ENCODE data around the gene PHYKPL. TPM values are rescaled to one million over a fixed set of nuclear protein-coding genes. Genes with fewer than 3 reads are reported as not detected.

Gene PHYKPL
- total RNA-seq, 1 experiment from 2014 or later = 48.8 TPM

GRCh38 chr5:178247481-178248456, 15.2 kb upstream of the PHYKPL start:
- H3K79me2 ChIP-seq (ENCODE audit: insufficient read depth, low read length) = no peaks in the 10 kb centered on the region
- H3K9ac ChIP-seq (ENCODE audit: extremely low read depth, insufficient read length, low read length) = no peak overlapping the region
- H3K9me3 ChIP-seq (ENCODE audit: control insufficient read depth, low read depth, low read length) = no peaks in the 10 kb centered on the region
- no peak overlapping the region for H2BK12ac ChIP-seq (ENCODE audit: insufficient read length, low read depth, low read length)
- peaks cover 3% of the 10 kb centered on the region in 2 experiments for H3K4me1 Mint-ChIP-seq
- no peak overlapping the region for H2AFZ ChIP-seq (ENCODE audit: low read length)
- H3K27ac ChIP-seq (ENCODE audit: insufficient read length, low read depth, low read length) = no peak overlapping the region
- no peak for DNase-seq
- no peak overlapping the region for H2BK120ac ChIP-seq (ENCODE audit: low read depth, low read length, poor library complexity, severe bottlenecking)
- no CpG with 5 or more reads among the region's 24 CpGs for WGBS (ENCODE audit: extremely low coverage, insufficient read length, low lambda C conversion rate)
- H3K4me3 Mint-ChIP-seq = no peak overlapping the region
- H3K14ac ChIP-seq (ENCODE audit: insufficient read depth, low read length) = no peak overlapping the region
- no peak overlapping the region for H3K4ac ChIP-seq (ENCODE audit: low read depth, low read length)
- no peak overlapping the region for H2AK5ac ChIP-seq (ENCODE audit: insufficient read length, low read length)
- H2BK15ac ChIP-seq (ENCODE audit: low read depth, low read length) = no peak overlapping the region
- H3K4me2 ChIP-seq (ENCODE audit: insufficient read depth, insufficient read length, low read length) = no peak overlapping the region
- H3K36me3 Mint-ChIP-seq (ENCODE audit: insufficient read depth in 1 of 3, low read depth in 3 of 3) = no peaks in the 10 kb centered on the region
- H3K27me3 ChIP-seq (ENCODE audit: insufficient read depth, low read length) = no peaks in the 10 kb centered on the region
- no peak overlapping the region for H3K18ac ChIP-seq (ENCODE audit: insufficient read length, low read depth, low read length)
- H3K79me1 ChIP-seq (ENCODE audit: insufficient read depth, low read depth, low read length, poor library complexity, severe bottlenecking) = no peaks in the 10 kb centered on the region
- H4K5ac ChIP-seq (ENCODE audit: insufficient read length, low read depth, low read length) = no peak overlapping the region
- H2BK5ac ChIP-seq (ENCODE audit: insufficient read length, low read length) = no peak overlapping the region
- H4K20me1 ChIP-seq (ENCODE audit: control insufficient read depth, insufficient read depth, insufficient read length) = no peaks in the 10 kb centered on the region
- no peaks in the 10 kb centered on the region for H3K23me2 ChIP-seq (ENCODE audit: insufficient read length, low read depth, low read length, poor library complexity, severe bottlenecking)
- no peak overlapping the region for H4K91ac ChIP-seq (ENCODE audit: insufficient read length, low read depth, low read length)
- H4K8ac ChIP-seq (replicated peaks; ENCODE audit: insufficient read length, low read depth, low read length) = no peak overlapping the region
- H3K27me3 Mint-ChIP-seq (ENCODE audit: low read depth) = peaks cover 15% of the 10 kb centered on the region
- H3K23ac ChIP-seq (ENCODE audit: insufficient read length, low read depth, low read length) = no peak overlapping the region
- no peak overlapping the region for H3K27ac Mint-ChIP-seq
- no peaks in the 10 kb centered on the region for H3K9me3 Mint-ChIP-seq
- no peaks in the 10 kb centered on the region for H3K4me1 ChIP-seq (ENCODE audit: insufficient read depth, low read length)
- no peak overlapping the region for H2BK20ac ChIP-seq (ENCODE audit: low read depth, low read length, poor library complexity, severe bottlenecking)
- TF ChIP-seq CTCF (conservative IDR thresholded peaks at IDR 0.05) = no peak; the same call in 2 of the 3 replicates
- H3K56ac ChIP-seq (ENCODE audit: insufficient read length, low read depth, low read length) = no peak overlapping the region
- no peak overlapping the region for H3T11ph ChIP-seq (ENCODE audit: low read length)
